Measurements from ENCODE around the gene CCNB2. TPM values are rescaled to one million over a fixed set of nuclear protein-coding genes. Genes with fewer than 3 reads are reported as not detected.

CCNB2 gene
- total and polyA plus RNA-seq, 9 of the 15 experiments (the other 6 are each of a cell fraction or from before 2014, with no cell fraction given), result 84.8 to 266 (median 124) TPM

DNA sequence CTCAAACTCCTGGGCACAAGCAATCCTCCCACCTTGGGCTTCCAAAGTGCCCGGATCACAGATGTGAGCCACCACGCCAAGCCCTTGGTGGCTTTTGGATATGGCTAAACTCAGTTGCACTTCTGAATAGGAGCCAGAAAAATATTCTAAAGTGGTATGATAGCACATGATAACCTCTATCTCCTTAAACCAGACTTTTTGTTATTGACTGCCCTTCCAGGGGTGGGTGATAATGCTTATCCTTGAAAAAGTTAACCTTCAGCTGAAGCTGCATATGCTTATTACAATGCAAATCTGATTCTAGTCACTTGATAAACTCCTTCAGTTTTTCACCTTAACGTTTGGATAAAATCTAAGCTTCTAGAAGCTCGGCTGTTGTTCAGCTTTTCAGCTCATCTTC lies 6.3 kb downstream of the CCNB2 start (continued):
- TF ChIP-seq HSF4 (CRISPR knock-in tag; IDR thresholded peaks at IDR 0.05; ENCODE audit: borderline replicate concordance), result no peak
- peak; percentile 56 for TF ChIP-seq EP300 (IDR thresholded peaks at IDR 0.05; ENCODE audit: low read length)
- TF ChIP-seq TCF3 (CRISPR knock-in tag; IDR thresholded peaks at IDR 0.05), result peak; percentile 60
- no peak for TF ChIP-seq ZNF444 (CRISPR knock-in tag; IDR thresholded peaks at IDR 0.05)

DNA sequence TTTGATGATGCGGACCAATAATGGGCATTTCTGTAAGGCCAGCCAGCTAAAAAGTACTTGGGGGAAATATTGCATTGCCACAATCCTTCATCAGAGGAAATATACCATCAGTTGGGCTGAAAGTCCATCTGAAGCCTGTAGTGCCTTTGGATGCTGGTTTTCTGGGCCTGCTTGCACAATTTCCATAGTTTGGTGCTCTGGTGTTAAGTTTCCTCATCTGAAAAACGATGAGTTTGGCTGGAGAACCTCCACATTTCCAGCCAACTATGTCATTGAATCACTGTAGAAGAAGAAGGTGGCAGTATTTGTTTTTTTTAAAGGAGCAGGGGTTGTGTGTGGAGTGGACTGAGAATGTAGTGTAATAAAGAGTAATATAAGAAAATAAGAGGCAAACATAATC lies 10.1 kb downstream of the CCNB2 start:
- in situ Hi-C loops (cut with MboI) (no loop called here), intact Hi-C loops (cut with micrococcal nuclease) (no loop called here)
- no peak for DNase-seq (ENCODE audit: extremely low read depth in 1 of 4, low spot score in 3 of 4)
- H3K36me3 ChIP-seq (ENCODE audit: control insufficient read depth, insufficient read depth, low read length), result peaks cover 92% of the 10 kb centered on the region
- H3K4me2 ChIP-seq (ENCODE audit: insufficient read depth, low read length), result no peak overlapping the region
- no peak overlapping the region for H3K4me3 ChIP-seq
- H3K27ac ChIP-seq (ENCODE audit: extremely low read depth, low read depth, low read length), result no peak overlapping the region
- no peak overlapping the region for H2AFZ ChIP-seq (ENCODE audit: low read depth, low read length)
- ChIA-PET POLR2A (interaction anchor here (1.2 to 4.4 kb wide), 2 partner anchors 8 to 16 kb away, joined by 5 to 27 read pairs; partner anchors contain the start of gene CCNB2), CTCF (ENCODE audit: low intra/inter-chr PET ratio) (interaction anchor here (0.6 kb wide), 1 partner anchor 870 kb away, joined by 4 read pairs; no protein-coding TSS in a partner anchor)
- ATAC-seq, result no peak
- no peaks in the 10 kb centered on the region for H3K9me3 ChIP-seq (replicated peaks; ENCODE audit: control insufficient read depth, insufficient read depth, low read depth, low read length)
- no peak overlapping the region for H3K9ac ChIP-seq (ENCODE audit: insufficient read depth in 1 of 2, low read depth in 2 of 2, low read length in 2 of 2)
- H3K79me2 ChIP-seq (ENCODE audit: control insufficient read depth, insufficient read depth, low read length), result peaks cover 14% of the 10 kb centered on the region; the same call in 2 of the 3 replicates
- H4K20me1 ChIP-seq (replicated peaks; ENCODE audit: control insufficient read depth, insufficient read depth, low read length), result no peaks in the 10 kb centered on the region; the same call in none of the 2 replicates
- 67% methylated on average over 2 of the region's 2 CpGs for WGBS (ENCODE audit: insufficient coverage, low coverage, missing lambda C conversion rate)
- TF ChIP-seq DPF2 (IDR thresholded peaks at IDR 0.05) (no peak), FOXA3 (CRISPR knock-in tag; conservative IDR thresholded peaks at IDR 0.05 in 1 of 2, IDR thresholded peaks at IDR 0.05 in 1 of 2) (no peak), ZFPM2 (CRISPR knock-in tag; IDR thresholded peaks at IDR 0.05) (no peak)
- no TSS peak for BruUV-seq (replicated peaks)
- peaks cover 0 to 10% of the 10 kb centered on the region in 2 experiments; a peak in 4 of 5 replicates for H3K4me1 ChIP-seq (replicated peaks in 1 of 2; ENCODE audit: control insufficient read depth in 2 of 2, insufficient read depth in 2 of 2, low read length in 2 of 2)
- FAIRE-seq, result no peak
- no peaks in the 10 kb centered on the region for H3K27me3 ChIP-seq (ENCODE audit: control insufficient read depth in 2 of 2, insufficient read depth in 2 of 2, low read length in 2 of 2)
- H3K9me1 ChIP-seq (ENCODE audit: control insufficient read depth, insufficient read depth, low read length), result no peaks in the 10 kb centered on the region
